ENCODE results near the gene SRP14.

The SRP14 gene

DNA sequence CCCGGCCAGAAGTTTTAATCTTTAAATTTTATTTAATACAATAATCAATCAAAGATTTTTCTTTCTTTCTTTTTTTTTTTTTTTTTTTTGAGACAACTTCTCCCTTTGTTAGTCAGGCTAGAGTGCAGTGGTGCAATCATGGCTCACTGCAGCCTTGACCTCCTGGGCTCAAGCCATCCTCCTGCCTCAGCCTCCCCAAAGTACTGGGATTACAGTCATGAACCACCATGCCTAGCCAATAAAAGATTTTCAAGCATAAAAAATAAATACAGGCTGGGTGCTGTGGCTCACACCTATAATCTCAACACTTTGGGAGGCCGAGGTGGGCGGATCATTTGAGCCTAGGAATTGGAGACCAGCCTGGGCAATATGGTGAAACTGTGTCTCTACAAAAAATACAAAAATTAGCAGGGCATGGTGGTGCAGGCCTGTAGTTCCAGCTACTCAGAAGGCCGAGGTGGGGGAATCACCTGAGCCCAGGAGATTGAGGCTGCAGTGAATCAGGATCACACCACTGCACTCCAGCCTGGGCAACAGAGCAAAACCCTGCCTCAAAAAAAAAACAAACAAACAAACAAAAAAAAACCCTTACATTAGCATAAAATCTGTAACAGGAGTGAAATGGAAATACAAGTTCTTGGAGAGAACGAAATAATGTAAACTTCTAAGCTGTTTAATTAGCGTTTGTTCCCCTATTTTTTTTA, 29.1 kb upstream of the SRP14 start:
- DNase-seq: no peak

GRCh38 chr15:40066589-40066988, 27.6 kb upstream of the SRP14 start:
- DNase-seq: no peak

GRCh38 chr15:40065166-40065565, 26.2 kb upstream of the SRP14 start:
- DNase-seq: no peak

GRCh38 chr15:40064231-40064894, 25.4 kb upstream of the SRP14 start:
- DNase-seq: no peak

- DNase-seq: no peak
These were observed 24.6 kb upstream of the SRP14 start for GRCh38 chr15:40063563-40064011.

DNA sequence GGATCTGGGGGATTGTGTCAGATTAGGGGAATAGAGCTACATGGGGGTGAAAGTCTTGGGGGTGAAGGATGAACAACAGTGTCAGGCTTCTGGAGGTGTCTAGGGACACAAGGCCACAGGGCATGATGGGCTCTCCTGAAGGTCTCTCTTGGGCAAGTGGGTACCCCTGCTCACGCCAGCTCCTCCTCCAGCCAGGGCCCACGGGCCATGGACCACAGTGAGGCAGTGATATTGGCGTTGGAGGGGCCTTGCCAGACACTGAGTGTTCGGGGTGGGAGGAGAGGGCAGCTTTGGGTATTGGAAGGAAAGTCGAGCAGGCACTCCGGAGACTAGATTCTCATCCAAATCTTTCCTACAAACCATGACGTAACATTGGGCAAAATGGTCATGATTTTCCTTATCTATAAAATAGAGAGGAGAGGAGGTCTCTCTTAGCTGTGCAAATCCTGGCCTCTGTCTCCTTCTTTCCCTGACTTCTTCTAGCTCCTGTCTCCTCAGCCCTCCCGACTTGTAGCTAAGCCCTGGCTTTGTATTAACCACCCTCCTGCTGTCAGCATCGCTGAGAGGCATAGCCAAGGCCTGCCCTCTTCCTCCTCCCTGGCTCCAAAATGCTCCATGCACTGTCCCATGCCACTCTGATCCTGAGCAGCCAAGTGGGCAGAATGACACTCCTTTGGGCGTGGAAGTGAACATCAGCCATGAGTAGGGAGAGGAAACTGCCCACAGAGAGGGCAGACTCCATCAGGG, 24.0 kb upstream of the SRP14 start:
- no peak for DNase-seq

DNA sequence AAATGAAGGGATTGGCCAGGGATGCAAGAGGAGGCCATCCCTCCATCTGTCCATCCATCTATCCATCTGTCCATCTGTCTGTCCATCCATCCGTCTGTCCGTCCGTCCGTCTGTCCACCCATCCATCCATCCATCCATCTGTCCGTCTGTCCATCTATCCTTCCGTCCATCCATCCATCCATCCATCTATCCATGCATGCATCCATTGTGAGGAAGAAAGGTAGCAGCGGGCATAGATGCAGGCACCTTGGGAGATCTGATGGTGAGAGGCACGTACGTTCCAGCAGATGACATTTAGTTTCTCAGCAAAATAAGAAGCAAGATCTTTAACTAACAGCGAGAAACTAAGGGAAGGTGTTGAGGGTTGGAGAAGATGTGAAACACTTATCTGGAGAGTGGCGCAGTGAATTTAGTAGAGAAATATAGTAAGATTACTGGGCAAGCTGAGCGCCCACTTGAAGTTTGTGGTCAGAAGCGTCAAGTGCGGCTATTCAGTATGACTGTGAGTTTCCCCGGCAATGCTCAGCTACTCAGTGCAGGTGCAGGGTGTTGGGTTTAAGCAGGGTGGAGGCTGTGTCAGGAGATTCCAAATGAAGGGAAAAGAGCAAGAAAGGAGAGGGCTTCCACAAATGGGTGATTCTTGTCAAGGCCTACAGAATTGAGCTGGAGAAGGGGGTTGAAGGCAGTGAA, 22.4 kb upstream of the SRP14 start:
- DNase-seq: no peak

DNA sequence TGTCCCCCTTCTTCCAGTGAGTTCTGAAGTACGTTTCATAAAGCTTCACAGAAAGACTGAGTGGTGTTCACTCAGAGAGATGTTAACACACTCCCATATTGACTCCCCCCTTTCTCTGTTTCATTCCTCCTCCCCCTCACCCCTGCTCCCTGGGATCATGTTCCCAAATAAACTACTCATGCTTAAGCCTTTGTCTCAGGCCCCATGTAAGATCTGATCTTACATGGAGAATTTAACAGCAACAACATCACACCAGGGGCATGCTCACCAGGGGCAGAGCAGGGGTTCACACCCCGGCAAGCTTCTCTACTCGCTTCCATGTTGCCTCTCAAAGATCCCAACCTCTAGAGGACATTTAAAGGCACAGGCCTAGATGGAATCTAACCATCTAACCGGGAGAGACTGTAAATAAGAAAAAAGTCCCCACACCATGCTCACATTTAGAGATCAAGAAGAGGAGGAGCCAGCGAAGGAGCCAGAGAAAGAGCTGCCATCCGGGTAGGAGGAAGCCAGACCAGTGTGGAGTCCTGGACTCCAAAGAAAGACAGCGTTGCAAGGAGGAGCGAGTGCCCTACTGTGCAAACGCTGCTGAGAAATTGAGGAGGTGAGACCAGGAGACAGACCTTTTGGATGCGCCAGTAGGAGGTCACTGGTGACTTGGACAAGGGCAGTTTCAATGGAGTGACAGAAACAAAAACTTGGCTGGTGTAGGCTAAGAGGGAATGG, 21.4 kb upstream of the SRP14 start:
- no peak for DNase-seq

GRCh38 chr15:40059821-40060220, 20.8 kb upstream of the SRP14 start:
- no peak for DNase-seq

DNA sequence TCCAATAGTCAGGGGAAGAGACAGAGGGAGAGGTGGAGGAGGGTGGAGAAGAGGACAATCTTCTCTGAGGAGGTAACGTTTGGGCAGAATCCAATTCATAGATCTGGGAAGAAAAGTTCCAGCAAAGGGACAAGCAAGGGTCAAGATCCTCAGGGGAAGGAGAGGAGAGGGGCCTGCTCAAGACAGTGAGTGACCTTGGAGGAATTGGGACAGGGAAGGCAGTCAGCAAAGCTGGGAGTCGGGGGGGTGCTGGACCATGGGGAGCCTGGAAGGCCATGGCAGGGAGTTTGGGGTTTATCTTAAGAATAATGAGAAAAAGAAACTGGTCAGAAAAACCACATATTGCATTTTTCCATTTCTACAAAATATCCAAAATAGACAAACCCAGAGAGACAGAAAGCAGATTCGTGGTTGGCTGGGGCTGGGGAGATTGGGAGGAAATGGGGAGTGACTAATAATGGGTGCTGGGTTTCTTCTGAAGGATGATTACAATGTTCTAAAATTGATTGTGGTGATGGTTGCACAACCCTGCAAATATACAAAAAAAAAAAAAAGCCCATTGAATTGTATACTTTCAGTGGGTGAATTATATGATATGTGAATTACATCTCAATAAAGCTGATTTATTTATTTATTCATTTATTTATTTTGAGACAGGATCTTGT, 19.6 kb upstream of the SRP14 start:
- DNase-seq: no peak

- DNase-seq: no peak
These were observed 16.8 kb upstream of the SRP14 start for GRCh38 chr15:40055576-40056293.

GRCh38 chr15:40054855-40055575, 16.0 kb upstream of the SRP14 start:
- DNase-seq: no peak

DNA sequence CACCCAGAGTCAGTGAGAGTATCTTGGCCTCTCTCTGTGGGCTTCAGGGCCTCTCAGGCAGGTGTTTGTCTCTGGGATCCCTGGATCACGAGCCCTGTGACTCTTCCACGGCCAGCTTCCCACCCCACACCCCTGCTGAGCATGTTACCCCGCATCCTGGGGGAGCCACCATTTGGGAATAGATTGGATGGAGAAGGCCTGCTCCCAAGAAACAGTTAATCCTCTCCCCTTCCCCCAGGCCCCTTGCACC, 15.5 kb upstream of the SRP14 start:
- DNase-seq: no peak

DNA sequence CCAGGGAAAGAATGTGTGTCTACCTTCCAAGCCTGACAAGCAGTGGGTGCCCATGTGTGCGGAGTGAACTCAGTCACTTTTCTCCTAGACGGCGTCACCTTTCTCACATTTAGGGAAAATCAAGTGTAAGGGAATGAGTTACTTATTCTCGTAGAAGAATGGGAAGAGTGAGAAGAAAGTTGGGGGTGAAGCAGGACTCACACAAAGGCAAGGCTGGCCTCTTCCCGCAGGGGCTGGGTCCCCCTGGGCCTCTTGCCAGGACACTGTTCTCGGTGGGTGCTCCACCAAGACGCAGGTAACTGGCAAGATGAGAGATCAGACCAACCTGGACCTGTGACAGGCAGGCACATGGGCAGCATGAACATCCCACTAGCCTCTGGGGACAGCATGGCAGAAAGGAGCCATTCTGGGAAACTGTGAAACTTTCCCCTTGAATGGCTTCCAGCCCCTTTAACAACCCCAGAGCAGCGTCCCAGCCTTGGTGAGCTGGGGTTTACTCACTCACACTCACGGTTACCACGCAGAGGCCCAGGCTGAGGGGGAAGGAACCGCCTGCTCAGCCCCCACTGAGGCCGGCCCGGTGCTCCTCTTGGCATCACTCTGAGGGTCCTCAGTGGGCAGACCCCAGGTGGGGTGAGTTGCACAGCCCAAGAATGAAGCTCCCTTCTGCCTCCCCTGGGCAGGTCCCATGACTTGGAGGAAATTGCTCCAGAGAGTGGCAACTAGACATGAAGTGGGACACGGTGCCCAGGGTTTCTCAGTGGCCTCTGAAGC, 15.0 kb upstream of the SRP14 start:
- no peak for DNase-seq

GRCh38 chr15:40053079-40053830, 14.3 kb upstream of the SRP14 start:
- DNase-seq: no peak

GRCh38 chr15:40052604-40053003, 13.6 kb upstream of the SRP14 start:
- DNase-seq: no peak

- DNase-seq: no peak
These were observed 12.8 kb upstream of the SRP14 start for GRCh38 chr15:40051616-40052415.

DNA sequence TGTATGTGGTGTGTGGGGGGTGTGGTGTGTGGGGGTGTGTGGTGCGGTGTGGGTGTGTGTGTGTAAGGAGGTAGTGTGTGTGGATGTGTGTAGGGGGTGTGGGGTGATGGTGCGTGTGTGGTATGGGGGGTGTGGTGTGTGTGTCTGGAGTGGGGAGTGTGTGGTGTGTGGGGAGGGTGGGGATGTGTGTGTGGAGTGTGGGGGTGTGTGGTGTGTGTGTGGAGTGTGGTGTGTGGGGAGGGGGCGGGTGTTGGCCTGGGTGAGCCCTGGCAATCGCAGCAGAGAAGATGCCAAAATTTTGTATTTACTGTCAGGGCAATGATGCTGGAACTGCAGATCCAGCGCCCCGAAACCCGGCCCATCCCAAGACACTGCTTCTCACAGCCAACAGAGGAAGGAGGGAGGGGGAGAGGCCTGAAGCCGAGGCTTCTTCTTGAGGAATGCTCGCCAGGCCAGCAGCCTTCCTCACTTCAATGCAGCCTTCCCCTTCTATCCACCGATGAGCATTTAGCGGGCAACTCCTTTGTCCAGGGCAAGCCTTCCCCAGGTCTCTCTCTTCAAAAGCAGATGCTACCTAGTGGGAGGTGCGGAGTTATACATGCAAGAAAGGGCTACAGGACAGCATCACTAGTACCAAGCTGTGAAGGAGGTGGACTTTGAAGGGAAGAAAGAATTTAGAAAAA, 11.9 kb upstream of the SRP14 start:
- DNase-seq: no peak
